Activated CD8-positive, alpha-beta memory T cell treated with anti-CD3 and anti-CD28 coated beads for 48 hours (primary cell): ENCODE data around the gene ATP10A.
"Not testable (repeated sequence)": the region's sequence is repeated elsewhere in the genome, so short reads cannot be mapped to it uniquely, and the experiment has no call there.

Experiments
- DNase-seq, 3 experiments: peaks; one replicate each; pipeline ENCODE4 v3.0.0-alpha.2; 2020; ENCODE audit warnings: low read depth in 2 of 3, low spot score in 2 of 3

The ATP10A gene

DNA sequence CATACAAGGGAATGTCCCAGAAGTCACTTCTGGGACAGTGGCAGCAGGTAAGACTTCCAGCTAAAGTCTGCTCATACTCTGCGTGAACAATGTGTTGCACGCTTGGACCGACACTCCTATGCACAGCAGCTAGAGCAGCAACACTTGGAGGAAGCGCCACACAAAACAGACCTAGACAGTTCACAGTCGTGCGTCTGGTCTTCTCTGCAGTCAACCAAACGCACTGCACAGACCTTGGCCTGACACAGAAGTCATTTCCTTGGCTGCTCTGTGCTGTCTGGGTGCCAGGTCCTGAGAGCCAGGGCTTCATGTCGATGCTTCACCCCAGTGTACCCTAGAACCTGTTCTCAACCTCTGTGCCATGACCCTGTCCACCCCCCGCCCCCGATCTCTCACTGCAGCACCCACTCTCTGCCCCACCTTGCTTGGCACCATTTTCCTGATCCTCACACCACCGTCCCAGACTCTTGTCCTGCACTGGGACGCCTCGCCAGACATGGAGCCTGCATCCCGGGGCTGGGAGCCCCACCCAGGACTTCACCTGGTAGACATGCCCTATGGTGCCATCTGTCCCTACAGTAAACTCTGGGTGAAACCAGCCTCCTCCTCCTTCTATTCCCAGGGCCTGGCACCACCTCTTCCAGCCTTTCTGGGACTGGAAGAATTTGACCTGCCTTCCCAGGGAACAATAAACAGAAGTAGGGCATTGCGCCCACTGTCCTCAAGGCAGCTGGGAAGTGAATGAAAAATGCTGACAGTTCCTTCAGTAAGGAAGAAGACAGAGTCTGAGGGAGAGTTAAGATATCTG lies 3.1 kb downstream of the ATP10A start:
- DNase-seq = no peak

- no peak for DNase-seq
These were observed 4.0 kb downstream of the ATP10A start for GRCh38 chr15:25858952-25859760.

DNA sequence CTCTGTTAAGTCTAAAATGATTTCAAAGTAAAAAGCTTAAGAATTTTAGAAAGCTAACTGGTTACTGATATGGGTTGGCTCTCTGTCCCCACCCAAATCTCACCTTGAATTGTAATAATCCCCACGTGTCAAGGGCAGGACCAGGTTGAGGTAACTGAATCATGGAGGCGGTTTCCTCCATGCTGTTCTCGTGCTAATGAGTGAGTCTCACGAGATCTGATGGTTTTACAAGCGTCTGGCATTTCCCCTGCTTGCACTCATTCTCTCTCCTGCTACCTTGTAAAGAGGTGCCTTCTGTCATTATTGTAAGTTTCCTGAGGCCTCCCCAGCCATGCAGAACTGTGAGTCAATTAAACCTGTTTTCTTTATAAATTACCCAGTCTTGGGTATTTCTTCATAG lies 7.1 kb downstream of the ATP10A start:
- not testable (repeated sequence) for DNase-seq

DNA sequence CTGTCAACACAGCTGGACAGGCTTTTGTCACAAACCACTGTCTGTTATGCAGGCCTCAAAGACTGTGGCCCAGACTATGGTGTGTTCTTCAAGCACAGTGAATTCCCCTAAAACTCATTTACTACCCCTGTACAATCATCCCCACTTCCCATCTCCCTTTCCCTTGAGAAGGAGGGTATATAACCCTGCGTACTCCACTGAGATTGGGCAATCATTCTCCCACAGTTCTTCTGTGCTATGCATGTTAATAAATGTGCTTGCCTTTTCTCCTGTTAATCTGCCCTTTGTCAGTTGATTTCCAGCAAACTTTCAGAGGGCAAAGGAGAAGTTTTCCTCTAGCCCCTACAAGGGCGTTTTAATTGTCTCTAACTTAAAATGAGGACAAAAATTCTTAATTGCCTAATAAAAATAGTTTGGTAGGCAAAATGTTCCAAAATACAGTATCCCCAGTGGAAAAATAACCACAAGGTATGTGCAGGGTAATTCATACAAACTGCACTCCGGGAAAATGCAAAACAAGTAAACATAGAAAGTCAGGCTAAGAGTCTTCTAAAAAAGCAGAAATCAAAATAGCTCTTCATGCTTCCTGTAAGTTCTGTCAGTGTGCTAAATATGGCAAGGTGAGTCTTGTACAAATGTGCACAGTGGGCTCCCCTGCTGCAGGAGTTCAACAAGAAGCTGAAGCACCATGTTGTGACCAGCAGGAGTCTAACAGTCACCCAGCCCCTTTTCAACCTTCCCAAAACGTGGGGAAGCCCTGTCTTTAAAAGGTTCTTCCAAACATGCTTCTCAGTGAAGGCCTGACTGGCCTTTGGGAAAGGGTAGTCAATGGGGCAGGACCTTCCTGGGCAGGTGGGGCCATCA lies 10.2 kb downstream of the ATP10A start:
- DNase-seq = no peak

DNA sequence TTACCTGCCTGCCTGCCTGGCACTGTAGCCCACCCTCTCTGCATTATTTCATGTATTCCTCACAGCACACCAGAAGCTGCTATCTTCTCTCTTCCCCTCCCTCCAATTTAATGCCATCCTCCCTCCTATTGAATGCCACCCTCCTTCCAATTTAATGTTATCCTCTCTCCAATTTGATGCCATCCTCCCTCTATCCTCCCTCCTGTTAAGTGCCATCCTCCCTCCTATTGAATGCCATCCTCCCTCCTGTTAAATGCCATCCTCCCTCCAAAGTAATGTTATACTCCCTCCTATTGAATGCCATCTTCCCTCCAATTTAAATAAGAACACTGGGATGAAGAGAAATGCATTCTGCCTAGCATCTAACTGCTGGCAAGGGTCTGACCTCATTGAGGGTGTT lies 11.1 kb downstream of the ATP10A start:
- no peak for DNase-seq

GRCh38 chr15:25850154-25851111 lies 12.7 kb downstream of the ATP10A start:
- peak in 2 of 3 experiments; percentile 55 to 56 for DNase-seq

GRCh38 chr15:25849157-25849921 lies 13.8 kb downstream of the ATP10A start:
- no peak for DNase-seq

GRCh38 chr15:25848784-25849156 lies 14.4 kb downstream of the ATP10A start:
- DNase-seq = no peak

DNA sequence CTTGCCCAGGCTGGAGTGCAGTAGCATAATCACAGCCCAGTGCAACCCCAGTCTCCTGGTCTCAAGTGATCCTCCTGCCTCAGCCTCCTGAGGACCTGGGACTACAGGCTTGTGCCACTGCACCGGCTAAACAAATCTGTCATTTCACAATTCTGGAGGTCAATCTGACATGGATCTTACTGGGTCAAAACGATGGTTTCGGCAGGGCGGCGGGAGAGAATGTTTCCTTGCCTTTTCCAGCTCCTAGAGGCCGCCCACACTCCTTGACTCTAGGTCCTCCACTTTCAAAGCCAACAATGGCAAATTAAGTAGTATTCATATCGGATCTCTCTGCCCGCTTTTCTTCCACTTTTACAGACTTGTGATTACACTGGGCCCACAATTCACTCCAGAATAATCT lies 14.8 kb downstream of the ATP10A start:
- no peak for DNase-seq

DNA sequence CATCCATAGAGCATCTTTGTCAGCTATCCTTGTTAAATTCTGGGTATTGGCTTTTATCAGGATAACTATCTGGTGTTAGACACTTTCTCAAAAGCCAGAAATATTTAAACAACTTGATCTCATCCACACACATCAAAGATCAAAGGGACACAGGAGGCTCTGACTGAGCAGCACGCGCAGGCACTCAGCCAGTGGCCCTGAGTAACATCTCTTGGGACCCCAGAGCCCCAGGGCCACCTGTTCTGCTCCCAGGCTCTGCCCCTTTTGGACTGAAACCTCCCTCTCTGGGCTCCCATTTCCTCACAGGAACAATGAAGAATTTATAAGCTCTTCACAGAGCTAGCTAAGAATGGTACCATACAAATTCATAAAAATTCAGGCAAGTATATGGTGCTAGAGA lies 16.1 kb downstream of the ATP10A start:
- no peak for DNase-seq

GRCh38 chr15:25846377-25846776 lies 16.8 kb downstream of the ATP10A start:
- no peak for DNase-seq

GRCh38 chr15:25844981-25845680 lies 18.0 kb downstream of the ATP10A start:
- no peak for DNase-seq

DNA sequence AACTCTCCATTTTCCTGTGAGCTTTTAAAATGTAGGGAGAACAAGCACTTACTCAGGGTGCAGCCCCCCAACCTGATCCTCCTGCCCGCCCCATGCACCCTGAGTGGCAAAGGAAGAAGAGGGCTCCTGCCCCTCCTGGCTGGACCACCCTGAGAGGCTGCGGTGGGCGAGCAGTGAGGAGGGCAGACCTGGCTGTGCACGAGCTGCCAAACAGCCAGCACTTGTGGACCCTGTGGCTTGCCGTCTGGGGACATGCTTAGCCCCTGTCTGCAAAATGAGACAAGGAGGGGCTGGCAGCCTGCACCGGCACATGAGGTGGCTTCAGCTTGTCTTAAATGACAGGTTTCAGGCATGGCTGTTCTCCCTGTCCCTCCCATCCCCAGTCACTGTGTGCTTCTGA lies 18.6 kb downstream of the ATP10A start:
- no peak for DNase-seq

GRCh38 chr15:25844076-25844475 lies 19.1 kb downstream of the ATP10A start:
- DNase-seq = no peak

GRCh38 chr15:25839638-25840156 lies 23.4 kb downstream of the ATP10A start:
- no peak for DNase-seq

- DNase-seq = no peak
These were observed 24.3 kb downstream of the ATP10A start for GRCh38 chr15:25838871-25839195.

GRCh38 chr15:25838191-25838870 lies 24.8 kb downstream of the ATP10A start:
- no peak for DNase-seq

GRCh38 chr15:25832158-25832557 lies 31.0 kb downstream of the ATP10A start:
- no peak for DNase-seq
